ENCODE results near the gene RNF6.

DNA sequence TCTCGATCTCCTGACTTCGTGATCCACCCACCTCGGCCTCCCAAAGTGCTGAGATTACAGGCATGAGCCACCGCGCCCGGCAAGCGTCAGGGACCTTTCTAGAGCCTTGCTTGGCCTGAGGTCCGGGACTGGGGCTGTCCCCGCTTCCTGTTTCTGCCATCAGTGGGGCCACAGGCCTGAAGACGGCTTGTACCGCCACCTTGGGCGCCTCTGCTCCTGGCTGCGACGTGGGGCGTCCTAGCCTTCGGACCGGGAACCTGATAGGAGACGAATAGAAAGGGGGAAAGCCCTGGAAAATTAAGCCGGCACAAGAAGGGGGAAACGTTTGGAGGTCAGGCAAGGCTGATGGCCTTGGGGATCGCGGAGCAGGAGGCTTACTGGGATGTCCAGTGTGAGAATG lies 35.1 kb downstream of the RNF6 start:
- TF ChIP-seq, protein P1, sequence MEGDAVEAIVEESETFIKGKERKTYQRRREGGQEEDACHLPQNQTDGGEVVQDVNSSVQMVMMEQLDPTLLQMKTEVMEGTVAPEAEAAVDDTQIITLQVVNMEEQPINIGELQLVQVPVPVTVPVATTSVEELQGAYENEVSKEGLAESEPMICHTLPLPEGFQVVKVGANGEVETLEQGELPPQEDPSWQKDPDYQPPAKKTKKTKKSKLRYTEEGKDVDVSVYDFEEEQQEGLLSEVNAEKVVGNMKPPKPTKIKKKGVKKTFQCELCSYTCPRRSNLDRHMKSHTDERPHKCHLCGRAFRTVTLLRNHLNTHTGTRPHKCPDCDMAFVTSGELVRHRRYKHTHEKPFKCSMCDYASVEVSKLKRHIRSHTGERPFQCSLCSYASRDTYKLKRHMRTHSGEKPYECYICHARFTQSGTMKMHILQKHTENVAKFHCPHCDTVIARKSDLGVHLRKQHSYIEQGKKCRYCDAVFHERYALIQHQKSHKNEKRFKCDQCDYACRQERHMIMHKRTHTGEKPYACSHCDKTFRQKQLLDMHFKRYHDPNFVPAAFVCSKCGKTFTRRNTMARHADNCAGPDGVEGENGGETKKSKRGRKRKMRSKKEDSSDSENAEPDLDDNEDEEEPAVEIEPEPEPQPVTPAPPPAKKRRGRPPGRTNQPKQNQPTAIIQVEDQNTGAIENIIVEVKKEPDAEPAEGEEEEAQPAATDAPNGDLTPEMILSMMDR (IDR thresholded peaks at IDR 0.05; ENCODE audit: poor library complexity, severe bottlenecking), result no peak
- TF ChIP-seq POLR2AphosphoS5 (IDR thresholded peaks at IDR 0.05), result no peak
- TF ChIP-seq, protein P2, sequence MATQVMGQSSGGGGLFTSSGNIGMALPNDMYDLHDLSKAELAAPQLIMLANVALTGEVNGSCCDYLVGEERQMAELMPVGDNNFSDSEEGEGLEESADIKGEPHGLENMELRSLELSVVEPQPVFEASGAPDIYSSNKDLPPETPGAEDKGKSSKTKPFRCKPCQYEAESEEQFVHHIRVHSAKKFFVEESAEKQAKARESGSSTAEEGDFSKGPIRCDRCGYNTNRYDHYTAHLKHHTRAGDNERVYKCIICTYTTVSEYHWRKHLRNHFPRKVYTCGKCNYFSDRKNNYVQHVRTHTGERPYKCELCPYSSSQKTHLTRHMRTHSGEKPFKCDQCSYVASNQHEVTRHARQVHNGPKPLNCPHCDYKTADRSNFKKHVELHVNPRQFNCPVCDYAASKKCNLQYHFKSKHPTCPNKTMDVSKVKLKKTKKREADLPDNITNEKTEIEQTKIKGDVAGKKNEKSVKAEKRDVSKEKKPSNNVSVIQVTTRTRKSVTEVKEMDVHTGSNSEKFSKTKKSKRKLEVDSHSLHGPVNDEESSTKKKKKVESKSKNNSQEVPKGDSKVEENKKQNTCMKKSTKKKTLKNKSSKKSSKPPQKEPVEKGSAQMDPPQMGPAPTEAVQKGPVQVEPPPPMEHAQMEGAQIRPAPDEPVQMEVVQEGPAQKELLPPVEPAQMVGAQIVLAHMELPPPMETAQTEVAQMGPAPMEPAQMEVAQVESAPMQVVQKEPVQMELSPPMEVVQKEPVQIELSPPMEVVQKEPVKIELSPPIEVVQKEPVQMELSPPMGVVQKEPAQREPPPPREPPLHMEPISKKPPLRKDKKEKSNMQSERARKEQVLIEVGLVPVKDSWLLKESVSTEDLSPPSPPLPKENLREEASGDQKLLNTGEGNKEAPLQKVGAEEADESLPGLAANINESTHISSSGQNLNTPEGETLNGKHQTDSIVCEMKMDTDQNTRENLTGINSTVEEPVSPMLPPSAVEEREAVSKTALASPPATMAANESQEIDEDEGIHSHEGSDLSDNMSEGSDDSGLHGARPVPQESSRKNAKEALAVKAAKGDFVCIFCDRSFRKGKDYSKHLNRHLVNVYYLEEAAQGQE (IDR thresholded peaks at IDR 0.05; ENCODE audit: borderline replicate concordance), result no peak
- no peak for TF ChIP-seq EZH2 (IDR thresholded peaks at IDR 0.05; ENCODE audit: borderline replicate concordance, insufficient read depth, low read length, poor library complexity, severe bottlenecking)
- no peak for TF ChIP-seq MXI1 (conservative IDR thresholded peaks at IDR 0.05; ENCODE audit: poor library complexity, severe bottlenecking)
- TF ChIP-seq EP300 (conservative IDR thresholded peaks at IDR 0.05; ENCODE audit: poor library complexity, severe bottlenecking), result no peak
- TF ChIP-seq RAD21 (conservative IDR thresholded peaks at IDR 0.05), result no peak
- no peak for TF ChIP-seq SMC3 (conservative IDR thresholded peaks at IDR 0.05; ENCODE audit: poor library complexity)
- TF ChIP-seq TAF1 (IDR thresholded peaks at IDR 0.05; ENCODE audit: low read depth), result no peak

All from neural cell (in vitro differentiated cells).